Endodermal cell (in vitro differentiated cells): ENCODE data around the gene ZNF396. TPM values are rescaled to one million over a fixed set of nuclear protein-coding genes. Genes with fewer than 3 reads are reported as not detected.

Experiments
- DNase-seq: peaks from one replicate; pipeline ENCODE4 v3.0.0-alpha.2; 2017
- H3K27ac ChIP-seq: 2 replicates; pipeline ENCODE4 v1.5.1; 2013; ENCODE audit warnings: mild to moderate bottlenecking, low read depth, low read length, moderate library complexity
- H3K27me3 ChIP-seq: 2 replicates; pipeline ENCODE4 v1.6.1; 2013; ENCODE audit warnings: mild to moderate bottlenecking, low read length, moderate library complexity; ENCODE audit not compliant: insufficient read depth, control insufficient read depth, poor library complexity, severe bottlenecking
- H3K36me3 ChIP-seq: 2 replicates; pipeline ENCODE4 v1.7.0; 2013; ENCODE audit warnings: mild to moderate bottlenecking, low read length, moderate library complexity; ENCODE audit not compliant: control insufficient read depth, insufficient read depth
- H3K4me1 ChIP-seq: one replicate; pipeline ENCODE4 v1.7.0; 2013; ENCODE audit warnings: low read length; ENCODE audit not compliant: control insufficient read depth, insufficient read depth
- H3K4me3 ChIP-seq: 2 replicates; pipeline ENCODE4 v1.5.1; 2013; ENCODE audit warnings: mild to moderate bottlenecking, low read length, moderate library complexity
- H3K9ac ChIP-seq: 2 replicates; pipeline ENCODE4 v1.6.1; 2013; ENCODE audit warnings: mild to moderate bottlenecking, low read length, moderate library complexity; ENCODE audit not compliant: poor library complexity, severe bottlenecking; ENCODE audit errors: extremely low read depth
- H3K9me3 ChIP-seq: 2 replicates; pipeline ENCODE4 v1.6.1; 2013; ENCODE audit warnings: mild to moderate bottlenecking, low read length, moderate library complexity; ENCODE audit not compliant: control insufficient read depth
- H3K27ac Mint-ChIP-seq: 2 replicates; pipeline ENCODE4 v1.8.0; 2020; ENCODE audit warnings: mixed read lengths
- H3K27me3 Mint-ChIP-seq: 2 replicates; pipeline ENCODE4 v1.8.0; 2021; ENCODE audit warnings: mild to moderate bottlenecking, mixed read lengths; ENCODE audit not compliant: insufficient read depth
- H3K36me3 Mint-ChIP-seq: 2 replicates; pipeline ENCODE4 v1.8.0; 2020; ENCODE audit warnings: low read depth, mixed read lengths
- H3K4me1 Mint-ChIP-seq: 2 replicates; pipeline ENCODE4 v1.8.0; 2020; ENCODE audit warnings: mixed read lengths
- H3K4me3 Mint-ChIP-seq: 2 replicates; pipeline ENCODE4 v1.8.0; 2020; ENCODE audit warnings: mild to moderate bottlenecking, moderate library complexity, mixed read lengths
- H3K9me3 Mint-ChIP-seq: 2 replicates; pipeline ENCODE4 v1.8.0; 2020; ENCODE audit warnings: mild to moderate bottlenecking, mixed read lengths
- WGBS, 2 experiments: methylation state at CpG; one replicate each; pipeline versions ENCODE4 v1.1.5 to v1.1.7; 2013; ENCODE audit warnings: missing lambda C conversion rate in 2 of 2, mixed read lengths in 1 of 2; ENCODE audit not compliant: insufficient coverage in 1 of 2, insufficient read length in 1 of 2; 5-methylcytosine and 5-hydroxymethylcytosine counted together
- total RNA-seq, 2 donors: library from RNA; stranded (reverse); fragmentation: NEBNext Ultra II Directional in 1 of 2; extraction: Animal tissue kit (Norgen Biotek cat#: 25700) in 1 of 2; gene quantifications; 2 replicates in 1 of 2; 3 replicates in 1 of 2; pipeline ENCODE4 v1.2.1, GENCODE V29; 2021
- TF ChIP-seq, protein P1 (sequence below): fragments of 200-600 bp; sonication (generic); conservative IDR thresholded peaks from 2 replicates; pipeline ENCODE4 v1.5.0; 2021; ENCODE audit warnings: antibody characterized with exemption, mild to moderate bottlenecking

Gene ZNF396
- total RNA-seq, 2 donors from 2014 or later: 5.4 to 8.5 TPM

DNA sequence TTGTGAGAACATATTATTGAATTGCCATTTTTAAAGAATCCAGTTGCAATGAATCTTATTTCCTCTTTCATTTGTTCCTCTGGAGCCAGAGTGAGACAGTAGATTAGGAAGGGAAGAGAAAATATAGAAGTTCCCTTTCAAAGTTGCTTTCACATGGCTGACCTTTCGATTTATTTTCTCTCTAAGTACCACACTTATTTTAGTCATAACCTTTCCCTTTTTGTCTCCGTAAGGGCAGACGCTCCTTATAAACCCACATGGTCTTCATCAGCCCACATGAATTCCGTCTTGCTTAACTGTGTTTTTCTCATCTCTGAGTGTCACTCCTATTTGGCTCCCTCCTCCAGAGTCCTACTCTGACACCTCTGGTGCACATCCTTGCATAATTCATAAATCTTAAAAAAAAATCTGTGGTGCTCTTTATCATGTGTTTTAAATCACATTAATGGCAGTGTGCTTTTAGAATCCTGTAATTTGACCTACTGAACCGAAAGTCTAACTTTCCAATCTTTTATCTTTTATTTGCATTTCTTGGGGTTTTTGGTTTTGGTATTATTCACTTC lies 38.5 kb upstream of the ZNF396 start:
- no peaks in the 10 kb centered on the region for H3K27me3 ChIP-seq
- H3K27me3 Mint-ChIP-seq: peaks cover 6% of the 10 kb centered on the region
- peaks cover 30% of the 10 kb centered on the region for H3K9me3 ChIP-seq
- H3K4me1 Mint-ChIP-seq: no peaks in the 10 kb centered on the region
- H3K4me3 Mint-ChIP-seq: no peak overlapping the region
- 91 to 92% methylated on average over 4 of the region's 5 CpGs for WGBS, 2 experiments
- peaks cover 4% of the 10 kb centered on the region for H3K36me3 Mint-ChIP-seq
- DNase-seq: no peak
- no peak overlapping the region for H3K27ac Mint-ChIP-seq
- H3K36me3 ChIP-seq: no peaks in the 10 kb centered on the region
- H3K4me3 ChIP-seq: no peak overlapping the region
- TF ChIP-seq, protein P1, sequence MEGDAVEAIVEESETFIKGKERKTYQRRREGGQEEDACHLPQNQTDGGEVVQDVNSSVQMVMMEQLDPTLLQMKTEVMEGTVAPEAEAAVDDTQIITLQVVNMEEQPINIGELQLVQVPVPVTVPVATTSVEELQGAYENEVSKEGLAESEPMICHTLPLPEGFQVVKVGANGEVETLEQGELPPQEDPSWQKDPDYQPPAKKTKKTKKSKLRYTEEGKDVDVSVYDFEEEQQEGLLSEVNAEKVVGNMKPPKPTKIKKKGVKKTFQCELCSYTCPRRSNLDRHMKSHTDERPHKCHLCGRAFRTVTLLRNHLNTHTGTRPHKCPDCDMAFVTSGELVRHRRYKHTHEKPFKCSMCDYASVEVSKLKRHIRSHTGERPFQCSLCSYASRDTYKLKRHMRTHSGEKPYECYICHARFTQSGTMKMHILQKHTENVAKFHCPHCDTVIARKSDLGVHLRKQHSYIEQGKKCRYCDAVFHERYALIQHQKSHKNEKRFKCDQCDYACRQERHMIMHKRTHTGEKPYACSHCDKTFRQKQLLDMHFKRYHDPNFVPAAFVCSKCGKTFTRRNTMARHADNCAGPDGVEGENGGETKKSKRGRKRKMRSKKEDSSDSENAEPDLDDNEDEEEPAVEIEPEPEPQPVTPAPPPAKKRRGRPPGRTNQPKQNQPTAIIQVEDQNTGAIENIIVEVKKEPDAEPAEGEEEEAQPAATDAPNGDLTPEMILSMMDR: no peak
- peaks cover 23% of the 10 kb centered on the region for H3K9me3 Mint-ChIP-seq
- H3K27ac ChIP-seq: no peak overlapping the region
- no peaks in the 10 kb centered on the region for H3K4me1 ChIP-seq
- H3K9ac ChIP-seq: no peak overlapping the region

DNA sequence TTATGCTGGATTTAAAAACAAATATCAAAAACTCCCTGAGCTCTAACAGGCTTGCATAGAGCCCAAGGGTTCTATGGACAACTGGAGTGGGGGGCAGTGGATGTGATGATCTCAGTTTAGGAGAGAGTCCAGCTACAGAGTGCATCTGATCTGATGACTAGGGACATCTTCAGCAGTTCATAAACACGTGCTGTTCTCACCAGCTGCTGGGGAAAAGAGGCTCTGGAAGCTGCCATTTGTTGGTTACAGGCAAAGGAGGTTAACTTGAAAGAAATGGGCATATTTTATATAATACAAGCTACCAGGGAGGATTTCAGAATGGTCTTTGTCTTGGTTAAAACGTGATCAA lies 36.0 kb upstream of the ZNF396 start:
- TF ChIP-seq, protein P1: no peak
- H3K27ac ChIP-seq: no peak overlapping the region
- Mint-ChIP-seq H3K4me1 (no peaks in the 10 kb centered on the region), H3K4me3 (no peak overlapping the region), H3K9me3 (peaks cover 13% of the 10 kb centered on the region), H3K36me3 (peaks cover 4% of the 10 kb centered on the region), H3K27me3 (peaks cover 6% of the 10 kb centered on the region), H3K27ac (no peak overlapping the region)
- no peaks in the 10 kb centered on the region for H3K27me3 ChIP-seq
- peaks cover 13% of the 10 kb centered on the region for H3K9me3 ChIP-seq
- no peaks in the 10 kb centered on the region for H3K4me1 ChIP-seq
- no peak for DNase-seq
- WGBS, 2 experiments: 70% methylated on average over 1 of the region's 2 CpGs; no CpG with 5 or more reads in 1 of the 2 experiments
- H3K4me3 ChIP-seq: no peak overlapping the region
- no peak overlapping the region for H3K9ac ChIP-seq
- no peaks in the 10 kb centered on the region for H3K36me3 ChIP-seq

DNA sequence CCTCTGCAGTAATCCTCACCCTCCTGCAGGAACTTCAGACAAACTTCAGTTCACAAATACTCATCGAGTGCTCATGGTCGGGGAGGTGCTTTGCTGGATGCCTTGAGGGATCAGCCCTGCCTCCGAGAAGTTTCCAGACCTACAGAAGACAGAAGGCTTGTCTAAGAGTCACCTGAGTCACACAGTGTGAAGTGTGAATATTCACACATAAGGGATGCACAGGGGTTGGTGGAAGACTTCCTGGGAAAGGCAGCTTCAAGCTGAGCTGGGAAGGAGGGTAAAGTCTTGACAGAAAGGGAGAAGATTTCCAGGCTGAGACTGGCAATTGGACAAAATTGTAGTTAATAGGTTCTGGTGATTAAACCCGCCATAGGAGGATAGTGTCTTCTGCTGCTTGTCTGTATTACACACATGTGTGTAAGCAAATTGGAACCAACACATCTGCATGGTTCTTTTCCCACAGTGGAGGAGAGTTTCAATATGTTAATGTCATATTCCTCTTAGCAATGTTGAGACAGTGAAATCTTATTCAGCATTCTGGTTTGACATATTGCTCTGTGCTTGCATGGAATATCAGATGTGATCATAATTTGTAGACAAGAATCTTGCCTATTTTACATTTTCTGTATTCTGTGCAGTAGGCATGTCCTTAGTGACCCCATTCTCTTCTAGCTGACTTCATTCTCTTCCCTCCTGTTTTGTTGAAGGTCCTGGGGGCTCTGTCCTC lies 34.7 kb upstream of the ZNF396 start:
- no peaks in the 10 kb centered on the region for H3K27me3 ChIP-seq
- WGBS, 2 experiments: 93% methylated on average over 3 to 4 of the region's 4 CpGs
- no peak overlapping the region for H3K4me3 Mint-ChIP-seq

More for the DNA sequence above, 34.7 kb upstream of the ZNF396 start:
- Mint-ChIP-seq H3K9me3 (no peaks in the 10 kb centered on the region), H3K27me3 (peaks cover 6% of the 10 kb centered on the region), H3K27ac (no peak overlapping the region), H3K4me1 (no peaks in the 10 kb centered on the region), H3K36me3 (no peaks in the 10 kb centered on the region)
- Histone ChIP-seq H3K9me3 (no peaks in the 10 kb centered on the region), H3K4me3 (no peak overlapping the region), H3K4me1 (no peaks in the 10 kb centered on the region), H3K9ac (no peak overlapping the region), H3K36me3 (no peaks in the 10 kb centered on the region), H3K27ac (no peak overlapping the region)
- no peak for DNase-seq
- TF ChIP-seq, protein P1: no peak
